Measurements from ENCODE around the gene HEPN1.

Gene HEPN1

DNA sequence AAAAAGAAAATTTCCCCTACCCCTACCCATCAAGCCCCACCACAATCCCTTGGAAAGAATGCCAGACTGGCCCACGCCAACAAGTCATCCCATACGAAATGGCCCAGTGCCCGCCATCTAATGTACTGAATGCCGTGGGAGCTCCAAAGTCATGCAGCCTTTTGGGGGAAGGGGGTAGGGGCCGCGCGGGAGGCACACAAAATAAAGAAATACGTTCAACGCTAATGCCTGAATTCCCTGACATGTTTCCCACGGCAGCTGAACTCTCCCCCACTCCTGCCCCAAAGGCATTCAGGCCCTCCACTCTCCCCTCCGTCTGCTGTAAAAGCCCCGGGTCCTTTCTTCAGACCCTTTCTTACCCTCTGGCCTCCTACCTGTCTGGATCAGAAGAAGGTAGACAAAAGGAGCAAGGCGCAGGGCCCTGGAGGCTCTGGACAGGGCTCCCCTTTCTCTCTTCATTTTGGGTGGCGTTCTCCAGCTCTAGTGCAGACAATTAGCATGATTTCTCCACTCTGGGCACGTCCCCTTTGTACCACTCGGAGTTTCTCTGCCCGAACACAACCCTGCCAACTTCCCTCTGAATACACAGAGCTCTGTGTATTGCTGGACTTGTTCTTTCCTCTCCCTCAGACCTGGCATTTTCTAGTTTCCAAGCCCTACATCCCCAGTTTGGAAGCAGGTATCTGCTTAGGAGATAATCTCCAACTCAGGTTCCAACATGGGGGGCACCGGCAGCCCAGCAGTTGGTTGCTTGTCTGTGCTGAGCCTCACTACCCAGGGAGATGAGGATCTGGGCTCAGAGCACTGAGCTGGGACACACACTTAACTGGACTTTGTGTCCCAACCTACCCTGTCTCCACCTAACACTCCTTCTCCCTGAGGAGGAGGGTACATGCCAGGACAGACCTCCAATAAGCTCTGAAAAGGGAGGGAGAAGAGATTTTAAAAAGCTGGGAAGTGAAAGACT, 16.8 kb downstream of the HEPN1 start, which contains the start of gene HEPACAM:
HEPACAM (minus strand) TSS at position 500 of the 967 bp plus-strand sequence; CDS start at position 459, 41 bp downstream.
- H3K27ac ChIP-seq: no peak within 1 kb of the TSS
- no peak within 1 kb of the TSS for H3K4me3 ChIP-seq (ENCODE audit: low read depth, low read length)
- no peaks in the 10 kb centered on the region for H3K36me3 ChIP-seq
- H3K27me3 ChIP-seq (ENCODE audit: insufficient read depth, low read depth, severe bottlenecking): no peaks in the 10 kb centered on the region
- no peak for DNase-seq
- TF ChIP-seq, protein P1, sequence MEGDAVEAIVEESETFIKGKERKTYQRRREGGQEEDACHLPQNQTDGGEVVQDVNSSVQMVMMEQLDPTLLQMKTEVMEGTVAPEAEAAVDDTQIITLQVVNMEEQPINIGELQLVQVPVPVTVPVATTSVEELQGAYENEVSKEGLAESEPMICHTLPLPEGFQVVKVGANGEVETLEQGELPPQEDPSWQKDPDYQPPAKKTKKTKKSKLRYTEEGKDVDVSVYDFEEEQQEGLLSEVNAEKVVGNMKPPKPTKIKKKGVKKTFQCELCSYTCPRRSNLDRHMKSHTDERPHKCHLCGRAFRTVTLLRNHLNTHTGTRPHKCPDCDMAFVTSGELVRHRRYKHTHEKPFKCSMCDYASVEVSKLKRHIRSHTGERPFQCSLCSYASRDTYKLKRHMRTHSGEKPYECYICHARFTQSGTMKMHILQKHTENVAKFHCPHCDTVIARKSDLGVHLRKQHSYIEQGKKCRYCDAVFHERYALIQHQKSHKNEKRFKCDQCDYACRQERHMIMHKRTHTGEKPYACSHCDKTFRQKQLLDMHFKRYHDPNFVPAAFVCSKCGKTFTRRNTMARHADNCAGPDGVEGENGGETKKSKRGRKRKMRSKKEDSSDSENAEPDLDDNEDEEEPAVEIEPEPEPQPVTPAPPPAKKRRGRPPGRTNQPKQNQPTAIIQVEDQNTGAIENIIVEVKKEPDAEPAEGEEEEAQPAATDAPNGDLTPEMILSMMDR (IDR thresholded peaks at IDR 0.05; ENCODE audit: low read depth, low read length): no peak
- no peaks in the 10 kb centered on the region for H3K9me3 ChIP-seq (ENCODE audit: severe bottlenecking)

DNA sequence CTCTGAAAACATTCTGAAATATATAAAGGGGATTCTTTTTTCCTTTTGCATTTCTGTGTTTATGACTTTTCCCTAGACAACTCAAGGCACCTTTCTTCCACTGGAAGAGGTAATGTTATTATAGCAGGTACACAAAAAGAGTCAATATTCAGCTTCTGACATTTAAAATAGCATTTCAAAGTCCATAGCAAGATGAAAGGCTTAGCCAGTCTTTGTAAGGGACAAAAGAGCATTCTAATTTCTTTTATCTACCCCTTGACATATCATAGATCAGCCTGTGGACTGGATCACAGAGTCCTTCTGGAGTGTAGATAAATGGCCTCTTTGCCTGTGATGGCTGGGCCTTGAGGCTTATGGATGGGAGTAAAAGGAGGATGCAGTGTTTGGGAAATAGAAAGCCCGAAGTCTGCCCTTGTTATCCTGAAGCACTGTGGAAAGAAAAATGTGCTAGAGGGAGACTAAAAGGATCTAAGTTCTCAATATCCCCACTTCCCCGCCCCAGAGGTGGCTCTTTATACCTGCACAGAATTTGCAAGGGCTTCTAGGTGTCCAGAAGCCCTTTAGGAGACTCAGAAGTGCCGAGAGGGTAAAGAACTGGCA, 18.4 kb downstream of the HEPN1 start:
- TF ChIP-seq, protein P1 (IDR thresholded peaks at IDR 0.05; ENCODE audit: low read depth, low read length): no peak
- no peaks in the 10 kb centered on the region for H3K27me3 ChIP-seq (ENCODE audit: insufficient read depth, low read depth, severe bottlenecking)

DNA sequence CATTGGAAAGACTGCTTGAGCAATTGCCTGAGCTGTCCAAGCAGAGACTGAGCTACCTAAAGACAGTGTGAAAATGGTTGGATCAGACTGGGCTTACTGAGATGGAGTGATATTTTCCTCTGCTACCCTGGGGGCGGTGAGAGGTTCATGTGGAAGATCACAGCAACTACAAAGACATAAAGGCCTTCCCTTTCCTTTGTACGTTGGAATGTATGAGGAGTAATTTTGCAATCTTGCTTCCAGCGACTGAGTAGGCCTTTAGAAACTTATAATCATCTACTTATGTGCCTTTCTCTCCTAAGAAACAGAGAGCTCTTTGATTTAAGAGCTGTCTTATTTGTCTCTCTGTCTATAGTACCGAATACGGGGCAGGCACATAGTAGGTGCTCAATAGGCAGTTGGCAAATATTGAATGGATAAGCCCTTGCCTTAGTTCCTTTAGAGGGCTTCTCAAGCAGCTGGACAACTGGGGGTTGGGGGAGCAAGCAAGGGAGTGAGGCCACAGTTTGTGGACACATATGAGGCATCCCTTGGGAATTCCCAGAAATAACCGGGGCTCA, 19.2 kb downstream of the HEPN1 start:
- H3K27ac ChIP-seq: no peak overlapping the region
- DNase-seq: no peak
- no peaks in the 10 kb centered on the region for H3K27me3 ChIP-seq (ENCODE audit: insufficient read depth, low read depth, severe bottlenecking)
- H3K4me3 ChIP-seq (ENCODE audit: low read depth, low read length): no peak overlapping the region
- H3K9me3 ChIP-seq (ENCODE audit: severe bottlenecking): no peaks in the 10 kb centered on the region
- no peaks in the 10 kb centered on the region for H3K36me3 ChIP-seq
- TF ChIP-seq, protein P1 (IDR thresholded peaks at IDR 0.05; ENCODE audit: low read depth, low read length): no peak

More for the DNA sequence above, 18.4 kb downstream of the HEPN1 start:
- Histone ChIP-seq H3K36me3 (no peaks in the 10 kb centered on the region), H3K9me3 (ENCODE audit: severe bottlenecking) (no peaks in the 10 kb centered on the region), H3K27ac (no peak overlapping the region), H3K4me3 (ENCODE audit: low read depth, low read length) (no peak overlapping the region)
- DNase-seq: no peak

DNA sequence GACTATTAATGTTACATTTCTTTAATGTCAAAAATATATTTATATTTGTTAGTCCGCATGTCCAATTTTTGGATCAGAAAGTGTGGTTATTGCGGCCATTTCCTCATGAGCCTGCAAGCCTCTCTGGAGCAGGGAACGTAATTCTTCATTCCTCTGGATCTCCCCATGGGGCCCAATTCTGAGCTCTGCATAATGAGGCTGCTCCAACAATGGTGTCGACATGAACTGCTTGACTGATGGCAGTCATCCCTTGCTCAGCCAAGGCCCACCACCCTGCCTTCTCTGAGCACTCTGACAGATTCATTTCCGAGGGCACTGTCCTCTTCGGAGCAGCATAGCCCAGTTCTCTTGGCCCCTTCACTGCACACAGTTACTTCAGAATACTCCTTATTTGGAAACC, 19.9 kb downstream of the HEPN1 start:
- H3K27me3 ChIP-seq (ENCODE audit: insufficient read depth, low read depth, severe bottlenecking): no peaks in the 10 kb centered on the region
- TF ChIP-seq, protein P1 (IDR thresholded peaks at IDR 0.05; ENCODE audit: low read depth, low read length): no peak
- H3K4me3 ChIP-seq (ENCODE audit: low read depth, low read length): no peak overlapping the region
- no peaks in the 10 kb centered on the region for H3K36me3 ChIP-seq
- H3K27ac ChIP-seq: no peak overlapping the region
- H3K9me3 ChIP-seq (ENCODE audit: severe bottlenecking): no peaks in the 10 kb centered on the region
- no peak for DNase-seq

DNA sequence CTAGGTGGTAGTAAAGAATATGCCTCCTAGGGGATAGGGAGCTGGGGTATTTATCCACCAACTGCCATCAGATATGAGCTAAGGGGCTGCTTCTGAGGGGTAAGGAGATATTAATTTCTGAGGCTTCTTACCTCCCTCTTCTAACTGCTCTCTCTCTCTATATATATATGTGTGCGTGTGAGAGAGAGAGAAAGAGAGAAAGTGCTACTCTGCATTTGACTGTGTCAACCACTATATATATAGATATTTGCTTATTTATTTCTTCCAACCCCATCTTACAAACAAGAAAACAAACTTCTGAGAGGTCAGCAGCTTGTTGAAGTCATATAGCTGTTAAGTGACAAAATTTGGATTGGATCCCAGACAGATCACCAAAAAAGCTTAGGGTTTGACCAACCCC, 22.7 kb downstream of the HEPN1 start:
- no peak for DNase-seq
- no peak overlapping the region for H3K4me3 ChIP-seq (ENCODE audit: low read depth, low read length)

More for the DNA sequence above, 22.7 kb downstream of the HEPN1 start:
- no peaks in the 10 kb centered on the region for H3K36me3 ChIP-seq
- no peak overlapping the region for H3K27ac ChIP-seq
- no peaks in the 10 kb centered on the region for H3K27me3 ChIP-seq (ENCODE audit: insufficient read depth, low read depth, severe bottlenecking)
- H3K9me3 ChIP-seq (ENCODE audit: severe bottlenecking): no peaks in the 10 kb centered on the region
- TF ChIP-seq, protein P1 (IDR thresholded peaks at IDR 0.05; ENCODE audit: low read depth, low read length): no peak

All from WERI-Rb-1 (cell line).